Measurements from ENCODE around the gene TGFBR3.
"Not testable (repeated sequence)": the region's sequence is repeated elsewhere in the genome, so short reads cannot be mapped to it uniquely, and the experiment has no call there.

TGFBR3 gene

GRCh38 chr1:91670781-91671180 lies 215.2 kb downstream of the TGFBR3 start:
- no peaks in the 10 kb centered on the region for H3K4me1 ChIP-seq (ENCODE audit: control extremely low read depth in 1 of 4, control insufficient read depth in 4 of 4, insufficient read depth in 4 of 4, low read length in 3 of 4)
- no peaks in the 10 kb centered on the region for H3K9me3 ChIP-seq (ENCODE audit: control extremely low read depth in 1 of 5, control insufficient read depth in 4 of 5, insufficient read depth in 2 of 5, low read depth in 1 of 5, low read length in 4 of 5)
- 98% methylated on average over 3 of the region's 4 CpGs for WGBS (ENCODE audit: insufficient coverage)
- POLR2A ChIA-PET: no interaction called here
- no peak overlapping the region for H3K27ac ChIP-seq (ENCODE audit: insufficient read depth in 1 of 2, low read depth in 1 of 2, low read length in 2 of 2, poor library complexity in 1 of 2, severe bottlenecking in 2 of 2)
- no peak overlapping the region for H3K4me3 ChIP-seq (ENCODE audit: control insufficient read depth in 1 of 7, extremely low read depth in 1 of 7, insufficient read depth in 4 of 7, low read depth in 2 of 7, low read length in 6 of 7)
- DNase-seq: no peak
- CTCF ChIA-PET: no interaction called here
- no peaks in the 10 kb centered on the region for H3K27me3 ChIP-seq (replicated peaks in 2 of 5; ENCODE audit: control insufficient read depth in 4 of 5, insufficient read depth in 5 of 5, low read length in 4 of 5)
- no peaks in the 10 kb centered on the region for H3K36me3 ChIP-seq (ENCODE audit: control insufficient read depth in 4 of 4, insufficient read depth in 4 of 4, low read length in 3 of 4)

GRCh38 chr1:91669584-91670350 lies 216.2 kb downstream of the TGFBR3 start:
- ChIA-PET POLR2A (no interaction called here), CTCF (no interaction called here)
- 95% methylated on average over 25 of the region's 25 CpGs for WGBS (ENCODE audit: insufficient coverage)

GRCh38 chr1:91666651-91667050 lies 219.3 kb downstream of the TGFBR3 start:
- H3K9me3 ChIP-seq (ENCODE audit: control extremely low read depth in 1 of 5, control insufficient read depth in 4 of 5, insufficient read depth in 2 of 5, low read depth in 1 of 5, low read length in 4 of 5); CTCF ChIA-PET; POLR2A ChIA-PET; H3K27ac ChIP-seq (ENCODE audit: insufficient read depth in 1 of 2, low read depth in 1 of 2, low read length in 2 of 2, poor library complexity in 1 of 2, severe bottlenecking in 2 of 2); H3K4me3 ChIP-seq (ENCODE audit: control insufficient read depth in 1 of 7, extremely low read depth in 1 of 7, insufficient read depth in 4 of 7, low read depth in 2 of 7, low read length in 6 of 7); H3K4me1 ChIP-seq (ENCODE audit: control extremely low read depth in 1 of 4, control insufficient read depth in 4 of 4, insufficient read depth in 4 of 4, low read length in 3 of 4); H3K27me3 ChIP-seq (replicated peaks in 2 of 5; ENCODE audit: control insufficient read depth in 4 of 5, insufficient read depth in 5 of 5, low read length in 4 of 5); DNase-seq; H3K36me3 ChIP-seq (ENCODE audit: control insufficient read depth in 4 of 4, insufficient read depth in 4 of 4, low read length in 3 of 4): not testable (repeated sequence)
- no CpG with 5 or more reads among the region's 5 CpGs for WGBS (ENCODE audit: insufficient coverage)

More at GRCh38 chr1:91669584-91670350, 216.2 kb downstream of the TGFBR3 start:
- no peak for DNase-seq
- H3K27me3 ChIP-seq (replicated peaks in 2 of 5; ENCODE audit: control insufficient read depth in 4 of 5, insufficient read depth in 5 of 5, low read length in 4 of 5): no peaks in the 10 kb centered on the region
- H3K4me1 ChIP-seq (ENCODE audit: control extremely low read depth in 1 of 4, control insufficient read depth in 4 of 4, insufficient read depth in 4 of 4, low read length in 3 of 4): no peaks in the 10 kb centered on the region
- H3K36me3 ChIP-seq (ENCODE audit: control insufficient read depth in 4 of 4, insufficient read depth in 4 of 4, low read length in 3 of 4): no peaks in the 10 kb centered on the region
- H3K9me3 ChIP-seq (ENCODE audit: control extremely low read depth in 1 of 5, control insufficient read depth in 4 of 5, insufficient read depth in 2 of 5, low read depth in 1 of 5, low read length in 4 of 5): no peaks in the 10 kb centered on the region
- H3K27ac ChIP-seq (ENCODE audit: insufficient read depth in 1 of 2, low read depth in 1 of 2, low read length in 2 of 2, poor library complexity in 1 of 2, severe bottlenecking in 2 of 2): no peak overlapping the region
- no peak overlapping the region for H3K4me3 ChIP-seq (ENCODE audit: control insufficient read depth in 1 of 7, extremely low read depth in 1 of 7, insufficient read depth in 4 of 7, low read depth in 2 of 7, low read length in 6 of 7)

- CTCF ChIA-PET: no interaction called here
Measured at GRCh38 chr1:91661121-91661520, 224.8 kb downstream of the TGFBR3 start.

GRCh38 chr1:91660708-91661107 lies 225.2 kb downstream of the TGFBR3 start:
- H3K36me3 ChIP-seq (ENCODE audit: control insufficient read depth in 4 of 4, insufficient read depth in 4 of 4, low read length in 3 of 4): no peaks in the 10 kb centered on the region
- CTCF ChIA-PET: no interaction called here

More at GRCh38 chr1:91661121-91661520, 224.8 kb downstream of the TGFBR3 start:
- H3K36me3 ChIP-seq (ENCODE audit: control insufficient read depth in 4 of 4, insufficient read depth in 4 of 4, low read length in 3 of 4): no peaks in the 10 kb centered on the region
- no peaks in the 10 kb centered on the region for H3K4me1 ChIP-seq (ENCODE audit: control extremely low read depth in 1 of 4, control insufficient read depth in 4 of 4, insufficient read depth in 4 of 4, low read length in 3 of 4)
- DNase-seq: no peak
- no peaks in the 10 kb centered on the region for H3K27me3 ChIP-seq (replicated peaks in 2 of 5; ENCODE audit: control insufficient read depth in 4 of 5, insufficient read depth in 5 of 5, low read length in 4 of 5)
- H3K9me3 ChIP-seq (ENCODE audit: control extremely low read depth in 1 of 5, control insufficient read depth in 4 of 5, insufficient read depth in 2 of 5, low read depth in 1 of 5, low read length in 4 of 5): peaks cover 0 to 16% (median 5%) of the 10 kb centered on the region in 5 experiments
- no peak overlapping the region for H3K27ac ChIP-seq (ENCODE audit: insufficient read depth in 1 of 2, low read depth in 1 of 2, low read length in 2 of 2, poor library complexity in 1 of 2, severe bottlenecking in 2 of 2)
- H3K4me3 ChIP-seq (ENCODE audit: control insufficient read depth in 1 of 7, extremely low read depth in 1 of 7, insufficient read depth in 4 of 7, low read depth in 2 of 7, low read length in 6 of 7): no peak overlapping the region
- POLR2A ChIA-PET: no interaction called here

GRCh38 chr1:91655912-91656449 lies 230.0 kb downstream of the TGFBR3 start:
- ChIA-PET POLR2A (no interaction called here), CTCF (no interaction called here)
- H3K9me3 ChIP-seq (ENCODE audit: control extremely low read depth in 1 of 5, control insufficient read depth in 4 of 5, insufficient read depth in 2 of 5, low read depth in 1 of 5, low read length in 4 of 5): peaks cover 0 to 8% (median 5%) of the 10 kb centered on the region in 5 experiments
- H3K27ac ChIP-seq (ENCODE audit: insufficient read depth in 1 of 2, low read depth in 1 of 2, low read length in 2 of 2, poor library complexity in 1 of 2, severe bottlenecking in 2 of 2): no peak overlapping the region
- H3K4me1 ChIP-seq (ENCODE audit: control extremely low read depth in 1 of 4, control insufficient read depth in 4 of 4, insufficient read depth in 4 of 4, low read length in 3 of 4): no peaks in the 10 kb centered on the region
- H3K4me3 ChIP-seq (ENCODE audit: control insufficient read depth in 1 of 7, extremely low read depth in 1 of 7, insufficient read depth in 4 of 7, low read depth in 2 of 7, low read length in 6 of 7): no peak overlapping the region
- WGBS (ENCODE audit: insufficient coverage): 87% methylated on average over 5 of the region's 5 CpGs
- no peak for DNase-seq
- H3K36me3 ChIP-seq (ENCODE audit: control insufficient read depth in 4 of 4, insufficient read depth in 4 of 4, low read length in 3 of 4): no peaks in the 10 kb centered on the region
- H3K27me3 ChIP-seq (replicated peaks in 2 of 5; ENCODE audit: control insufficient read depth in 4 of 5, insufficient read depth in 5 of 5, low read length in 4 of 5): no peaks in the 10 kb centered on the region

More at GRCh38 chr1:91660708-91661107, 225.2 kb downstream of the TGFBR3 start:
- POLR2A ChIA-PET: no interaction called here
- no peak overlapping the region for H3K4me3 ChIP-seq (ENCODE audit: control insufficient read depth in 1 of 7, extremely low read depth in 1 of 7, insufficient read depth in 4 of 7, low read depth in 2 of 7, low read length in 6 of 7)
- H3K9me3 ChIP-seq (ENCODE audit: control extremely low read depth in 1 of 5, control insufficient read depth in 4 of 5, insufficient read depth in 2 of 5, low read depth in 1 of 5, low read length in 4 of 5): peaks cover 0 to 16% (median 5%) of the 10 kb centered on the region in 5 experiments
- DNase-seq: no peak
- no peak overlapping the region for H3K27ac ChIP-seq (ENCODE audit: insufficient read depth in 1 of 2, low read depth in 1 of 2, low read length in 2 of 2, poor library complexity in 1 of 2, severe bottlenecking in 2 of 2)
- H3K27me3 ChIP-seq (replicated peaks in 2 of 5; ENCODE audit: control insufficient read depth in 4 of 5, insufficient read depth in 5 of 5, low read length in 4 of 5): no peaks in the 10 kb centered on the region
- no peaks in the 10 kb centered on the region for H3K4me1 ChIP-seq (ENCODE audit: control extremely low read depth in 1 of 4, control insufficient read depth in 4 of 4, insufficient read depth in 4 of 4, low read length in 3 of 4)

- H3K36me3 ChIP-seq (ENCODE audit: control insufficient read depth in 4 of 4, insufficient read depth in 4 of 4, low read length in 3 of 4): no peaks in the 10 kb centered on the region
- no peaks in the 10 kb centered on the region for H3K27me3 ChIP-seq (replicated peaks in 2 of 5; ENCODE audit: control insufficient read depth in 4 of 5, insufficient read depth in 5 of 5, low read length in 4 of 5)
- H3K9me3 ChIP-seq (ENCODE audit: control extremely low read depth in 1 of 5, control insufficient read depth in 4 of 5, insufficient read depth in 2 of 5, low read depth in 1 of 5, low read length in 4 of 5): peaks cover 0 to 5% (median 0%) of the 10 kb centered on the region in 5 experiments
- CTCF ChIA-PET: no interaction called here
- peak in 1 of 3 donors; percentile 3 for DNase-seq
- POLR2A ChIA-PET: interaction anchor here (0.7 kb wide), 1 partner anchor 12 kb away, joined by 3 read pairs; no protein-coding TSS in a partner anchor
- no peaks in the 10 kb centered on the region for H3K4me1 ChIP-seq (ENCODE audit: control extremely low read depth in 1 of 4, control insufficient read depth in 4 of 4, insufficient read depth in 4 of 4, low read length in 3 of 4)
- WGBS (ENCODE audit: insufficient coverage): no CpG with 5 or more reads among the region's 1 CpG
- no peak overlapping the region for H3K27ac ChIP-seq (ENCODE audit: insufficient read depth in 1 of 2, low read depth in 1 of 2, low read length in 2 of 2, poor library complexity in 1 of 2, severe bottlenecking in 2 of 2)
- no peak overlapping the region for H3K4me3 ChIP-seq (ENCODE audit: control insufficient read depth in 1 of 7, extremely low read depth in 1 of 7, insufficient read depth in 4 of 7, low read depth in 2 of 7, low read length in 6 of 7)
Measured at GRCh38 chr1:91653183-91653582, 232.8 kb downstream of the TGFBR3 start.

Measured in common myeloid progenitor, CD34-positive (primary cell).